ENCODE data around the gene PLCE1.

The PLCE1 gene

DNA sequence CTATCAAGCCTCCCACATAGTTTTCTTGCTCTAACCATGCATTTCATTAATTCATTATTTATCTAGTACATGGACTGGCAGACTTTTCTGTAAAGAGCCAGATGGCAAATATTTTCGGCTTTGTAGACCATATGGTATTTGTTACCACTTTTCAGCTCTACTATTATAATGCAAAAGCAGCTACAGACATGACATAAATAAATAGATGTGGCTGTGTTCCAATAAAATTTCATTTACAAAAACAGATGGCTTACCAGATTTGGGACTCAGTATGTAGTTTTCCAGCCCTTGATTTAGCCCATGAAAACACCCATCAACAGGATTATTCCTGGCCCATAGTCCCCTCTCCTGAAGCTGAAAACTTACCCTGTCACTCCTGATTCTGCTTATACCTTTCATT is 32.1 kb downstream of the PLCE1 start:
- no peak for DNase-seq

DNA sequence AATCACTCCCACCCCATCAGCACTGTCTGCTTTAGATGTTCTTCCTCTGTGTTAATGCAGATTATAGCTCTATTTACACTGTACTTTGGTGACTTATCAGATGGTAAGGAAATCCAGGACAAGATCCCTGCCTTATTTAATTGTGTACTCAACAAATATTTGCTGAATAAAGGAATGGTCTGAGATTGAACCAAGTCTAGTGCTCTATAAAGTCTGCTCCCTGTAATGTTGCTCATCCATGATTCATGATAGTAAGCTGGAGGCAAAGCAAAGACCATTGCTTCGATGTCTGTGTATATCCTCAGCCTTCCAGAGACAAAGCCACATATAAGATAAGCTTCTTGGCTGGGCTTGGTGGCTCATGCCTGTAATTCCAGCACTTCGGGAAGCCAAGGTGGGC is 33.5 kb downstream of the PLCE1 start:
- DNase-seq = no peak

DNA sequence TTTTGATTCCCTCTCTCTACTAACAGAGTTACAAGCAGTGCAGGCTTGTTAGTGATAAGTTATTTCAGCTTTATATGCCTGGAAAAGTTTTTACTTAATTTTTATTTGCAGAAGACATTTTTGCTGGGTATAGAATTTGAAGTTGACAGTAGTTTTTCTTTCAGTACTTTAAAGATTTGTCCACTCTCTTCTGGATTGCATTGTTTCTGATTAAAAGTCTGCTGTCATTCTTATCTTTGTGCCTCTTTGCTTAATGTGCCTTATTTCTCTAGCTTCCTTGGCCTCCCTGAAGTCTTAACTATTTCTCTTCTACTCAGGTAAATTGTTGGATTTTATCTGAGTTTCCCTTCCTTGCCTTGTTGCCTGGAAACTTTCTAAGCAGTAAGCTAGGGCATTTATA is 36.2 kb downstream of the PLCE1 start:
- no peak for DNase-seq

DNA sequence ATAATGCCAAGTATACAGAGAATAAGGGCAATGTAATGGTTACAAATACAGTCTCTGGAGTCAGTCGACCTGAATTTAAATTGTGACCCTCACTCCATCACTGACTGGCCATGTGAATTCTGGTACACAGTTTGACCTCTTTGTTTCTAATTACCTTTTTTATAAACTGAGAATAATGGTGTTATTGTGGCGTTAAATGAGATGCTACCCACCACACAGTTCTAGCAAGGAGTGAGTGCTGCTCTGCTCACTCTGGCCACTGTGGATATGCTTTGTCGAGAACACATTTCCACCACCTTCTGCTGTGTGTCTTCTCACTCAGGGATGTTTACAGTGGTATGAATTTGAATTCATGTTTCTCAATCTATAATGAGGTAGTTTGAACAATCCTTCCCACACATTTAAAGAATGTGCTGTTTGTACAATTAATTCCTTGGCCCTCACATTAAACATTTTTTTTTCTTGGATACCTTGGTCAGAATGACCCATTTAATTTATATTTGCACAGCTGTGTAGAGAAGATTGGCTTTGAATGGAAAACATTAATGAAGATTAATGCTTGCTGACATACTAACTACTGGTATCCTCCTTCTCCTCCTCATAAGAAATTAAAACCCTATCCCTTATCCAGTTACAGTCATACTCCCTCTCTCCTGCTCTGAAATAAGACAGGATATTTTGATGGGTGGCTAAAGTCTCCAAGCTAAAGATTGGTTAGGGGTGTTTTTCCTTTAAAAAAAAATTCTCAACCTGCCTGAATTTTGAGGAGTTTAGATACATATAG is 42.4 kb downstream of the PLCE1 start:
- no peak for DNase-seq

DNA sequence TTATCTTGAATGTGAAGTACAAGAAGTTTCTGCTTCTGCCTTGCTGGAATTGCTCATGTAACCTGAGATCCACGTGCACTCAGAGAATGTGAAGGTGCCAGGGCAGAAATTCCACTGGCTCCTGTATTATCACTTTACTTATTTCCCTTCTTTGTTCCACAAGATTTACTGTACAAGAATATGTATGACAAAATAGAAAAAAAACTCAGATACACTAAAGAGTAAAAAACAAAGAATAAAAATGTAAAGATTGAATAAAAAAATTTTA is 43.0 kb downstream of the PLCE1 start:
- DNase-seq = no peak

DNA sequence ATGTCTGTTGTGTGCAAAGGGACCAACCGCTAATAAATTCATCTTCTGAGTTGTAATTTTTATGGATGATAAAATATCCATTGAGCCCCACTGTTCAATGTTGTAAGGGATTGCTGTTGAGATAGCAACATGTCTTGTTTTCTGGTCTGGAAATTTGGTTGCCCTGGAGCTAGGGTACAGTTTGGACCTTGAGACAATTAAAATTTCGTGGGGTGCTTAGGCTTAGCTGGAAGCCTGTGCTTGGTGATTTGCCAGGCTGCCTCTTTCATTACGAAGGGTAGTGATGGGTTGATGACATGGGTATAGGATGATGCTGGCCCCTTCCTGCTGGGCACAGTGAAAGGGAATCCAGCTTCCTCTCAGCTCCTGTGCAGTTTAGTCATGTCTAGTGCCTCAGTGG is 43.6 kb downstream of the PLCE1 start:
- no peak for DNase-seq

DNA sequence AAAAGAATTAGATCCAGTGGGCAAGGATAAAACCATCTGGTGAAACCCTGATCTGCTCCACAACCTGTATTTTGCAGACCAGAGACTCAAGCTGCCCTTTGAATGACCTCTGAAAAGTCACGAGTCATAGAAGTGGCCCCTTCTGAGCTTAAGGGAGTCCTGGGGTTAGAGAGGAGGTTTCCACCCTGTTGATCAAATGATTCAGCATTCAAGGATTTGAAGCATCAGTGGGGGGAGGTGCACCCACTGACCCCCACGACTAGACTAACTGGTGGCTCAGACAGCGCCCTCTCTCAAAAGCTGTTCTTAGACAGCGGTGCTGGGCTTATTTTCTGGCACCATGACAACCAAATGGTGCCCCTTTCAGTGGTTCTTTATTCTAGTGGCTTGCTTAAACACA is 44.3 kb downstream of the PLCE1 start:
- DNase-seq = no peak

DNA sequence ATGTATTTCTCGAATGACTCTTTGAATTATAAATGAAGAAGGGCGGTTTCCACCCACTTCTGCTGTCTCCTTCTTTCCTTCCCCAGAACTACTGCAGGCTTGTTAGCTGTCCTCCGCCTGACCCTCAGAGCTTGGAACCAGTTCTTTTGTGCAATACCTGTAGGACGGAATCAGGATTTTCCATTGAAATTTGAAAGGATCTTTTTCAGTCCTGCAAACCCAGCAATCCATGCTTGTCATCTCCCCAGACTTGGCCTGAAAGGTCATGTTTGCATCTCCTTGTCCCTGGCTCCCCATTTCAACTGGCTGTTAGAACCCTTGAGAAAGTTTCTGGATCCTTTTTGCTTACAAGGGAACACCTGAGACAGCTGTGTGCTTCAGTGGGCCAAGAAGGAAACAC is 47.5 kb downstream of the PLCE1 start:
- no peak for DNase-seq

DNA sequence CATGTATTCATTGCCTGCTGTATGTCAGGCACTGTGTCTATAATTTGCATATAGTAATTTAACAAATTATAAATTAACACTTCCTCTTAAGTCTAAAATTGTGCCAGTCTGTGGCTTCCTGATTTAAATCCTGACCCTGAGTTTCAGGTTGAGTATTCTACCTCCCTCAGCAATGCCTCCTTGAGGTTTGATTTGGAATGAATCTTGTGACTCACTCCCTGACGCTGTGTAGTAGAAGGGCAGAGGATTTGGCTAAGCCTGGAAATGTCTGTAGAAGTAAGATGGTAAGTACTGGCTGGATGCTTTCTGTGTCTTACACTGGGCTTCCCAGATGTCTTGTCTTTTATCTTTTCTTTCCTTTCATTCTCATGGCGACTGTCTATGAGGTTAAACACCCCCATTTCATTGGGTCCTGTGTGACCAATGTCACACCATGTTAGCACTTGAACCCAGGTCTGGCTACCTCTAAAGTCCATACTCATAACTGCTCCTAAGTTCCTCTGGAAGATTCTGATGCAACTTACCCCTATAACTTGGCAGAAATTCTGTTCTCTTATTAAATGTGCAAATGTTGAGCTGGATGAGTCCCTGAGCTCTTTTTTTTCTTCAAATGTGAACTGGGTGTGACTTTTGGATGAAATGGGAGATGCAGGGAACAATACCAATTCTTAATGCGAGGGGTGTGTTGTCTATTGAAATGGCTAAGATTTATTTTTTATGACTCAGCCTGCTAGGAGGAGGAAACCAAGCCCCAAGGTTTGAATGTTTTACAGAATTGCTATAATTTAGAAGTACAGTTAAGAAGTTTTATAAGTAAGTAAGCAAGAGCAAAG is 48.5 kb downstream of the PLCE1 start:
- DNase-seq = no peak

DNA sequence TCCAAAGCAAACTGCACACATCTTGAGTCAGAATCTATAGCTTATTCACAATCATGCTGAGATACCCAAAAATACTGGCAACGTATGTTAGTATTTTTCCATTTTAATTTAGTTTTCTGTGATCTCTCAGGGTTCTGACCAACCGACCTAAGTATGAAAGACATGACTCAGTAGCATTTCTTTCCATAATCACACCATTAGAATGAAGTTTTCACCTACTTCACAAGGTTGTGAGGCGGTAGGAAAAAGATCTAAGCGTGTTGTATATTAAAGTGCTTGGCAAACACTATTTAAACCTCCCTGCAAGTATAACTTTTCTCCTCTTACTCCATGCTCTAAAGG is 49.1 kb downstream of the PLCE1 start:
- DNase-seq = no peak
